SK-N-MC (cell line): ENCODE results near the gene PAK6.

Experiments
- EZH2 ChIP-seq: fragments of 200-600 bp; sonication (generic); IDR thresholded peaks from one replicate; pipeline ENCODE4 v1.6.1; 2017; ENCODE audit warnings: antibody characterized with exemption
- POLR2AphosphoS5 ChIP-seq: IDR thresholded peaks from 2 replicates; pipeline ENCODE4 v1.6.1; 2012; ENCODE audit warnings: mild to moderate bottlenecking, low read depth, low read length, borderline replicate concordance

GRCh38 chr15:40248006-40248783, 9.3 kb downstream of the PAK6 start:
- TF ChIP-seq POLR2AphosphoS5 = no peak
- no peak for TF ChIP-seq EZH2
